NCI-H526 (cell line): ENCODE data around the gene KLRB1.
"Not testable (repeated sequence)": the region's sequence is repeated elsewhere in the genome, so short reads cannot be mapped to it uniquely, and the experiment has no call there.

Experiments
- DNase-seq, 2 experiments: peaks; one replicate each; lab custom pipeline; 2025; lab: John Stamatoyannopoulos, UW

KLRB1 gene

GRCh38 chr12:9619411-9620179, 11.9 kb upstream of the KLRB1 start:
- DNase-seq: no peak

DNA sequence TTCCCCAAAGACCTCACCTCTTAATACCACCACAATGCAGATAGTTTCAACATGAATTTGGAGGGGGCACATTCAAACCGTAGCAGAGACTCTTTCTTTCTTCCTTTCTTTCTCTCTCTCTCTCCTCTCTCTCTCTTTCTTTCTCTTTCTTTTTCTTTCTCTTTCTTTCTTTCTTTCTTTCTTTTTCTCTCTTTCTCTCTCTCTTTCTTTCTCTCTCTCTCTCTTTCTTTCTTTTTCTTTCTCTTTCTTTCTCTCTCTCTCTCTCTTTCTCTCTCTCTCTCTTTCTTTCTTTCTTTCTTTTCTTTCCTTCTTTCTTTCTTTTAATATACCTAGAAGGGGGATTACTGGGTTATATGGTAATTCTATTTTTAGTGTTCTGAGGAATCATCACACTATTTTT, 11.2 kb upstream of the KLRB1 start:
- DNase-seq: not testable (repeated sequence)

- DNase-seq: no peak
These were observed 9.4 kb upstream of the KLRB1 start for GRCh38 chr12:9617124-9617523.

- peak in 1 of 2 experiments; percentile 2 for DNase-seq
These were observed 7.9 kb upstream of the KLRB1 start for GRCh38 chr12:9615420-9616136.

DNA sequence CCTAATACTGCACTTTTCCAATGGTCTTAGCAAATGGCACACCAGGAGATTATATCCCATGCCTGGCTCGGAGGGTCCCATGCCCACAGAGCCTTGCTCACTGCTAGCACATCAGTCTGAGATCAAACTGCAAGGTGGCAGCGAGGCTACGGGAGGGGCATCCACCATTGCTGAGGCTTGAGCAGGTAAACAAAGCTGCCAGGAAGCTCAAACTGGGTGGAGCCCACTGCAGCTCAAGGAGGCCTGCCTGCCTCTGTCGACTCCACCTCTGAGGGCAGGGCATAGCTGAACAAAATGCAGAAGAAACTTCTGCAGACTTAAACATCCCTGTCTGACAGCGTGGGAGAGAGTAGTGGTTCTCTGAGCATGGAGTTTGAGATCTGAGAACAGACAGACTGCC, 2.9 kb upstream of the KLRB1 start:
- not testable (repeated sequence) for DNase-seq

- no peak for DNase-seq
These were observed 862 bp downstream of the KLRB1 start for GRCh38 chr12:9606736-9607372.

DNA sequence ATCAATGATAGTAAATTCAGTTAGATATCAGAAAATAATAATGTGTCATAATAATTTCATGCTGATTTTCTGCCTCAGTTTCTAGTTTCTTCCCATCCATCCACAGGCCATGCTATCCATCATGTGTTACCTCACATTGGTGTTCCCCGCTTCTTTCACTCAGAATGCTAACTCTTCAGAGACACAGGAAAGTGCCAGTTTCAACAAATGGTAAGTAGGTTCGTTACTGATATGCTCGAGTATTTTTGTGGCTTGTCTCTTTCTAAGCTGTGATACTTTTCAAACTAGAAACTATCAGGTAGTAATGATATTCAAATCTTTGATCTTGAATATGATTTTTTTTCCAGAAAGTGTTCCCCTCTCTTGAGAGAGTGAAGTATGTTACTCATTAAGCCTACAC, 1.5 kb downstream of the KLRB1 start:
- no peak for DNase-seq

DNA sequence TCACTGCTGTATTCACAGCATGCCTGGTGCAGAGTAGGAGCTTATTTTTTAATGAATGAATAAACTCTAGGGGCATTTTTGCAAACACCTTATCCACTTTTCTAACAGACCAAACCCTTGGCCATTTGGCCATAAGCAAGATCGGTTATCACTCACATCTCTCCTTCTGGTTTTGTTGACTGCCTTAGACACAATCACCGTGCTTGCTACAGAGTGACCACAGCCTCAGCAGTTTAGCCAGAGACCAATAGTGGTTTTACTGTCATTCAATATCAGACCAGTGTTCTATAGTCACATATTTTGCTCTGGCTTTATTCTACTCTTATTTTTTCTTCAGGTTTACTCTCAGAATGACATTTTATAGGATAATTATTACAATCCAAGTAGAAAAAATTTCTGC, 2.2 kb downstream of the KLRB1 start:
- no peak for DNase-seq

GRCh38 chr12:9604287-9604686, 3.4 kb downstream of the KLRB1 start:
- DNase-seq: no peak

- not testable (repeated sequence) for DNase-seq
These were observed 7.3 kb downstream of the KLRB1 start for GRCh38 chr12:9600426-9600825.

- no peak for DNase-seq
These were observed 9.4 kb downstream of the KLRB1 start for GRCh38 chr12:9598363-9598762.

GRCh38 chr12:9597365-9597764, 10.4 kb downstream of the KLRB1 start:
- DNase-seq: no peak

DNA sequence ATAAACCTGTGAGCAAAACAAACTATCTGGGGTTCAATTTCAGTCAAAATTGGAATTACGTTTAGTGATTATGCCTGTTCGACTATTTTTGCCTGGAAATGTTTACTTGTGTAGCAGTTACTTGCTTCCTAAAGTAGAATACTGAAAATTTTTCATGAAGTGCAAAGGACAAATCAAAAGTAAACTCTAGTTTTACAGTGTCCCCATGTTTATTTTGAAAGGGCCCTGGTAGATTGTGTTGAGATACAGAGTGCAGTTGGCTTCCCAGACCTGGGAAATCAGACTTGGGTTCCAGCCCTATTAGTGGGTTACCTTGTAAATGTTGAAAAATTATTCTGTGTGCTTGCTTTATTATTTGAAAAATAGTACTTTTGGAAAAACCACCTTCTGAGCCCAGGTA, 17.3 kb downstream of the KLRB1 start:
- DNase-seq: no peak

GRCh38 chr12:9588749-9589148, 19.0 kb downstream of the KLRB1 start:
- DNase-seq: no peak

GRCh38 chr12:9587987-9588600, 19.6 kb downstream of the KLRB1 start:
- no peak for DNase-seq

GRCh38 chr12:9577729-9578128, 30.0 kb downstream of the KLRB1 start:
- DNase-seq: not testable (repeated sequence)

DNA sequence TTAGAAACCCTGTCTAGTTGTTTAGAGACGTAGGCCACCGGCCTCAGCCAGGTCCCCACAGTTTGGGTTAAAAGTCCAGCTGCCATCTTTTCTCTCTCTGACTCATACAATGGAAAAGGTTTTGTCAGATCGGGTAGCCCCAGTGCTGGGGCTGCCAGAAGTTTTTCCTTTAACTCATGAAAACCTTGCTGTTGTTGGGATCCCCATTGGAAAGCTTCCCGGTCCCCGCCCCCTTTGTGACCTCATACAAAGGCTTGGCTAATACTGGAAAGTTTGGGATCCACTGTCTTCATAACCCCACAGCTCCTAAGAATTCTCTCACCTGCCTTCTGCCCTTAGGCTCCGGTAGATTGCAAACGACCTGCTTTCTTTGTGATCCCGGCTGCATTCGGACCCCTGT, 40.6 kb downstream of the KLRB1 start:
- DNase-seq: not testable (repeated sequence)

- not testable (repeated sequence) for DNase-seq
These were observed 41.6 kb downstream of the KLRB1 start for GRCh38 chr12:9566113-9566512.

GRCh38 chr12:9564418-9564817, 43.3 kb downstream of the KLRB1 start:
- DNase-seq: not testable (repeated sequence)

- not testable (repeated sequence) for DNase-seq
These were observed 44.8 kb downstream of the KLRB1 start for GRCh38 chr12:9562841-9563453.

DNA sequence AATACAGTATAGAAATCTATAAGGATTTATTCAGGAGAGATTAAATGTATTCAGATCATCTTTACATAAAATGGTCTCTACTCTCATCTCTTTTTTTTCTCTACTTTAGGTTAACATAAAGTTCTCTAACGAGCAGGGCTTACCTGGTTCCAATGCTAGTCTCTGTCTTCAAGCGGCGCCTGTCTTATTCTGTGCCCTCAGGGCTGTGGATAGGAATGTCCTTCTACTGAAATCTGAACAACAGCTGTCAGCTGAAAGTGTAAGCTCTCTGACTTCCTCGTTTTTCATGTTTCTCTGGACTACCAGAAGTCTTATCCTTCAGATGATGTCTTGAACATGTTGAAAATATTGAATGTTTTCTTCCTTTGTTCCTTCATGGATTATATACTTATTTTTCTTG, 62.2 kb downstream of the KLRB1 start:
- DNase-seq: not testable (repeated sequence)
